Uterus (tissue), 2 donors: ENCODE measurements around the gene OGA.

Source experiments
- POLR2A ChIP-seq, 2 donors: fragments of 450-650 bp; IDR thresholded peaks; one replicate each; pipeline ENCODE4 v1.6.1; 2016; ENCODE audit warnings: antibody characterized with exemption in 2 of 2, mild to moderate bottlenecking in 1 of 2, moderate library complexity in 1 of 2
- TF ChIP-seq, protein P1 (sequence below), 4 experiments: fragments of 200-600 bp in 2 of 4; fragments of 450-650 bp in 2 of 4; sonication (generic) in 2 of 4; IDR thresholded peaks; one replicate each; pipeline ENCODE4 v1.5.1; 2016 to 2019; ENCODE audit warnings: antibody characterized with exemption in 4 of 4, mild to moderate bottlenecking in 2 of 4, moderate library complexity in 1 of 4

DNA sequence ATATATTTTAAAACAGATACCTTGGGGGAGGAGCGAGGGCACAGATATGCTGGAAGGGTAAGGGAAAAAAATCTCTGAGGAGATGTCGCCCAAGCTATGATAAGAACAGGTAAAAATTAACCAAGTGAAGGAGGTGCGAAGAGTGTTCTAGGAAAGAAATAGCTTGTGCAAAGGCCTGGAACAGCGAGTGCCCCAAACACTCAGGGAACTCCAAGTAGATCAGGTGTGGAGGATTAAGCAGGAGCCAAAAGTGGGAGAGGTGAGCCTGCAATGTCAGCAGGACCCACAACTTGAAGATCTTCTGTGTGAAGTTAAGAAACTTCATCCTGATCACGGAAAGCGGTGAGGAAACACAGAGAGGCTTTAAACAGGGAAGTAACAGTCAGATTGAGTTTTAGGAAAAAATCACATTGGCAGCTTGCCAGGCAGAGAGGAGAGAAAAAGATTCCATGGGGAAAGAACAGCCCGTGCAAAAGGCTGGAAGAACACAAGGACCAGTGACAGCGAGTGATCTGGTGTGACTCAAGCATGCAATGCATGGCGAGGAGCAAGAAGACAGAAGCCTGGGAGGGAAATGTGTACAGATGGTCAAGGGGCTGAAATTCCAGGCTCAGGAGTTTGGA lies 73.1 kb downstream of the OGA start:
- TF ChIP-seq, protein P1, sequence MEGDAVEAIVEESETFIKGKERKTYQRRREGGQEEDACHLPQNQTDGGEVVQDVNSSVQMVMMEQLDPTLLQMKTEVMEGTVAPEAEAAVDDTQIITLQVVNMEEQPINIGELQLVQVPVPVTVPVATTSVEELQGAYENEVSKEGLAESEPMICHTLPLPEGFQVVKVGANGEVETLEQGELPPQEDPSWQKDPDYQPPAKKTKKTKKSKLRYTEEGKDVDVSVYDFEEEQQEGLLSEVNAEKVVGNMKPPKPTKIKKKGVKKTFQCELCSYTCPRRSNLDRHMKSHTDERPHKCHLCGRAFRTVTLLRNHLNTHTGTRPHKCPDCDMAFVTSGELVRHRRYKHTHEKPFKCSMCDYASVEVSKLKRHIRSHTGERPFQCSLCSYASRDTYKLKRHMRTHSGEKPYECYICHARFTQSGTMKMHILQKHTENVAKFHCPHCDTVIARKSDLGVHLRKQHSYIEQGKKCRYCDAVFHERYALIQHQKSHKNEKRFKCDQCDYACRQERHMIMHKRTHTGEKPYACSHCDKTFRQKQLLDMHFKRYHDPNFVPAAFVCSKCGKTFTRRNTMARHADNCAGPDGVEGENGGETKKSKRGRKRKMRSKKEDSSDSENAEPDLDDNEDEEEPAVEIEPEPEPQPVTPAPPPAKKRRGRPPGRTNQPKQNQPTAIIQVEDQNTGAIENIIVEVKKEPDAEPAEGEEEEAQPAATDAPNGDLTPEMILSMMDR (IDR thresholded peaks at IDR 0.05): no peak
- no peak for TF ChIP-seq POLR2A (IDR thresholded peaks at IDR 0.05)
